IPS-15b (cell line): Measurements from ENCODE around the gene TBC1D22A.

ENCODE experiments used
- H3K27me3 ChIP-seq: one replicate; pipeline ENCODE4 v1.6.1; 2013; ENCODE audit warnings: low read length; ENCODE audit not compliant: control insufficient read depth, insufficient read depth
- H3K36me3 ChIP-seq: one replicate; pipeline ENCODE4 v1.6.1; 2013; ENCODE audit warnings: low read length; ENCODE audit not compliant: control insufficient read depth, insufficient read depth
- H3K4me1 ChIP-seq: one replicate; pipeline ENCODE4 v1.6.1; 2013; ENCODE audit warnings: mild to moderate bottlenecking, low read length; ENCODE audit not compliant: control insufficient read depth, insufficient read depth
- H3K4me3 ChIP-seq: one replicate; pipeline ENCODE4 v1.5.1; 2013; ENCODE audit warnings: low read depth, low read length
- H3K9ac ChIP-seq: one replicate; pipeline ENCODE4 v1.6.1; 2013; ENCODE audit warnings: low read depth, mild to moderate bottlenecking, low read length
- H3K9me3 ChIP-seq: one replicate; pipeline ENCODE4 v1.6.1; 2013; ENCODE audit warnings: mild to moderate bottlenecking, low read length; ENCODE audit not compliant: control insufficient read depth, insufficient read depth

The TBC1D22A gene

GRCh38 chr22:47053013-47053725 lies 290.7 kb downstream of the TBC1D22A start:
- Histone ChIP-seq H3K9me3 (no peaks in the 10 kb centered on the region), H3K36me3 (peaks cover 3% of the 10 kb centered on the region), H3K4me1 (no peaks in the 10 kb centered on the region), H3K9ac (no peak overlapping the region), H3K4me3 (no peak overlapping the region), H3K27me3 (no peaks in the 10 kb centered on the region)

DNA sequence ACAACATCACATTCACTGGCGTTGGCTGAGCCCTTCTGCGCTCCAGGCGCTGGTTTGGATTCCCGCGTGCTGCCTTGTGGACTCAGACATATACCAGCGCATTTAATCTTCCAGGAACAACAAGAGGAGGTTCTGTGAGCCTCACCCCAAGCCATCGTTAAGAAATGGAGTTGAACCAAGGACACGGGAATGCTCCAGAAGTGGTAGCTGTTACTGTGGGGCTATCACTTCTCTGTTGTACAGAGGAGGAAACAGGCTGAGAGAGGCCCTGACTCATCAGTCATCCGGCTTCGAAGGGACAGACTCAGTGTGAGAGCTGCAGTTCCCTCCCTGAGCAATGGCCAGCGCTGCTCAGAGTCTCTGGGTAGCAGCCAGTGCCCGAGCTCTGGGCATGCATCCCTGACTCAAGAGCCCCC lies 291.3 kb downstream of the TBC1D22A start:
- no peaks in the 10 kb centered on the region for H3K9me3 ChIP-seq
- H3K36me3 ChIP-seq, result peaks cover 3% of the 10 kb centered on the region
- no peaks in the 10 kb centered on the region for H3K4me1 ChIP-seq
- no peak overlapping the region for H3K9ac ChIP-seq
- H3K4me3 ChIP-seq, result no peak overlapping the region
- no peaks in the 10 kb centered on the region for H3K27me3 ChIP-seq

DNA sequence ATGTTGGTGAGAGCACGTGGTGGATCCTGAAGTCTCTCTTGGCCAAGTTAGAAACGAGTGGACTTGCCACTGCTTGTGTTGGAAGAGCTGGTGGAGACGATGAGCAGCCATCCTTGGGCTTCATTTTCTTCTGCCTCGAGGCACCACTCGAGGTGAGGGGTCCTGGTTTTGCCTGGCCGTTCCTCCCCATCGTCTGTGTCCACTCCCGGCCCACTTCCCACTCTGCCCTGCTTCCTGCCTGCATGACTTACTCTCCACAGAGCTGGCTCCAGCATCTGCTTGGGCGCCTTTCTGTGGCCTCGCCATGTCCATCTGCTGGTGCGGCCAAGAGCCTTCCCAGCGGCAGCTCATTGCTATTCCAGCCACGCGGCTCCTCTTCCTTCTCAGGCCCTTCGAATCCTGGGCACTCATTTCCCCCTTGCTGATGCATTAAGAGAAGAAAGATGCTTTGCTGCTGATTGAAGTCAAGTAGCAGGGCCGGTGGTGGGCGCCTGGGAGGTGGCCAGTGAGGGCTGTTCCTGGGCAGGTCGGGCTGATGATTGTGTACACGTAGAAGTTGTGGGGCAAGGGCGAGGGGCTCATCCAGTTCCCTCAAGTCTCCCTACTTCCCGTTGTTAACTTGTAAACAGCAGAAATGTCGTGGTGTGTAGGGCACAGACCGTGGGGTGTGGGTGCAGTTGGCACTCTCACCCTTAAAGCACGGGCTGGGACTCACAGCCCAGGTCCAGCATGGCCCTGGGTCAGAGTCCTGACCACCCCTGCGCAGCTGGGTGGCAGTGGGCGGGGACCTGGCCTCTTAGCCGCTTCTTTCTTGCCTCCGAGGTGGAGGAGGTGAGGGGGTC lies 292.0 kb downstream of the TBC1D22A start:
- Histone ChIP-seq H3K4me3 (no peak overlapping the region), H3K36me3 (peaks cover 3% of the 10 kb centered on the region), H3K4me1 (no peaks in the 10 kb centered on the region), H3K27me3 (no peaks in the 10 kb centered on the region), H3K9me3 (no peaks in the 10 kb centered on the region), H3K9ac (no peak overlapping the region)

GRCh38 chr22:47055073-47055355 lies 292.6 kb downstream of the TBC1D22A start:
- no peak overlapping the region for H3K9ac ChIP-seq
- no peaks in the 10 kb centered on the region for H3K27me3 ChIP-seq
- no peak overlapping the region for H3K4me3 ChIP-seq
- no peaks in the 10 kb centered on the region for H3K4me1 ChIP-seq
- H3K36me3 ChIP-seq, result peaks cover 3% of the 10 kb centered on the region
- H3K9me3 ChIP-seq, result no peaks in the 10 kb centered on the region

- Histone ChIP-seq H3K27me3 (no peaks in the 10 kb centered on the region), H3K9ac (no peak overlapping the region), H3K9me3 (no peaks in the 10 kb centered on the region), H3K4me1 (no peaks in the 10 kb centered on the region), H3K36me3 (peaks cover 3% of the 10 kb centered on the region), H3K4me3 (no peak overlapping the region)
Observed at GRCh38 chr22:47055461-47055860, 293.0 kb downstream of the TBC1D22A start.

GRCh38 chr22:47055921-47056320 lies 293.5 kb downstream of the TBC1D22A start:
- no peaks in the 10 kb centered on the region for H3K4me1 ChIP-seq
- no peaks in the 10 kb centered on the region for H3K9me3 ChIP-seq
- no peaks in the 10 kb centered on the region for H3K27me3 ChIP-seq
- peaks cover 3% of the 10 kb centered on the region for H3K36me3 ChIP-seq
- H3K9ac ChIP-seq, result no peak overlapping the region
- no peak overlapping the region for H3K4me3 ChIP-seq

- H3K4me3 ChIP-seq, result no peak overlapping the region
- H3K9me3 ChIP-seq, result no peaks in the 10 kb centered on the region
- H3K4me1 ChIP-seq, result no peaks in the 10 kb centered on the region
- H3K36me3 ChIP-seq, result peaks cover 6% of the 10 kb centered on the region
- no peak overlapping the region for H3K9ac ChIP-seq
- no peaks in the 10 kb centered on the region for H3K27me3 ChIP-seq
Observed at GRCh38 chr22:47056361-47056760, 293.9 kb downstream of the TBC1D22A start.

- H3K4me3 ChIP-seq, result no peak overlapping the region
Observed at GRCh38 chr22:47056776-47057470, 294.5 kb downstream of the TBC1D22A start.

GRCh38 chr22:47057916-47058585 lies 295.6 kb downstream of the TBC1D22A start:
- no peaks in the 10 kb centered on the region for H3K9me3 ChIP-seq
- H3K4me1 ChIP-seq, result no peaks in the 10 kb centered on the region
- peaks cover 9% of the 10 kb centered on the region for H3K36me3 ChIP-seq
- H3K27me3 ChIP-seq, result no peaks in the 10 kb centered on the region
- no peak overlapping the region for H3K4me3 ChIP-seq
- H3K9ac ChIP-seq, result no peak overlapping the region

More at GRCh38 chr22:47056776-47057470, 294.5 kb downstream of the TBC1D22A start:
- H3K9ac ChIP-seq, result no peak overlapping the region
- H3K4me1 ChIP-seq, result no peaks in the 10 kb centered on the region
- H3K9me3 ChIP-seq, result no peaks in the 10 kb centered on the region
- H3K27me3 ChIP-seq, result no peaks in the 10 kb centered on the region
- peaks cover 6% of the 10 kb centered on the region for H3K36me3 ChIP-seq

- H3K36me3 ChIP-seq, result peaks cover 15% of the 10 kb centered on the region
- no peak overlapping the region for H3K4me3 ChIP-seq
- no peak overlapping the region for H3K9ac ChIP-seq
- no peaks in the 10 kb centered on the region for H3K9me3 ChIP-seq
- no peaks in the 10 kb centered on the region for H3K4me1 ChIP-seq
- H3K27me3 ChIP-seq, result no peaks in the 10 kb centered on the region
Observed at GRCh38 chr22:47059076-47059475, 296.6 kb downstream of the TBC1D22A start.

GRCh38 chr22:47059701-47060161 lies 297.3 kb downstream of the TBC1D22A start:
- Histone ChIP-seq H3K4me3 (no peak overlapping the region), H3K27me3 (no peaks in the 10 kb centered on the region), H3K9ac (no peak overlapping the region), H3K9me3 (no peaks in the 10 kb centered on the region), H3K4me1 (no peaks in the 10 kb centered on the region), H3K36me3 (peaks cover 13% of the 10 kb centered on the region)
